ENCODE results near the gene LRRC46. TPM values are rescaled to one million over a fixed set of nuclear protein-coding genes. Genes with fewer than 3 reads are reported as not detected.
A peak's percentile ranks its signal among the peaks of the same experiment; 100 is the strongest.

The LRRC46 gene
- polyA plus RNA-seq, 3 donors from 2014 or later = 0.66 to 0.82 TPM; not detected in 1

- no peak for DNase-seq
- H3K27me3 Mint-ChIP-seq (ENCODE audit: low read depth in 3 of 3) = peaks cover 0 to 5% (median 3%) of the 10 kb centered on the region in 3 donors
- H3K9me3 Mint-ChIP-seq = no peaks in the 10 kb centered on the region
- peaks cover 25 to 28% of the 10 kb centered on the region in 2 donors for H3K4me1 Mint-ChIP-seq
- no peak overlapping the region for H3K27ac Mint-ChIP-seq
- no peak overlapping the region for H3K4me3 Mint-ChIP-seq
- H3K36me3 Mint-ChIP-seq = peaks cover 17 to 49% (median 27%) of the 10 kb centered on the region in 3 donors
Observed at GRCh38 chr17:47813512-47814031, 17.9 kb upstream of the LRRC46 start.

DNA sequence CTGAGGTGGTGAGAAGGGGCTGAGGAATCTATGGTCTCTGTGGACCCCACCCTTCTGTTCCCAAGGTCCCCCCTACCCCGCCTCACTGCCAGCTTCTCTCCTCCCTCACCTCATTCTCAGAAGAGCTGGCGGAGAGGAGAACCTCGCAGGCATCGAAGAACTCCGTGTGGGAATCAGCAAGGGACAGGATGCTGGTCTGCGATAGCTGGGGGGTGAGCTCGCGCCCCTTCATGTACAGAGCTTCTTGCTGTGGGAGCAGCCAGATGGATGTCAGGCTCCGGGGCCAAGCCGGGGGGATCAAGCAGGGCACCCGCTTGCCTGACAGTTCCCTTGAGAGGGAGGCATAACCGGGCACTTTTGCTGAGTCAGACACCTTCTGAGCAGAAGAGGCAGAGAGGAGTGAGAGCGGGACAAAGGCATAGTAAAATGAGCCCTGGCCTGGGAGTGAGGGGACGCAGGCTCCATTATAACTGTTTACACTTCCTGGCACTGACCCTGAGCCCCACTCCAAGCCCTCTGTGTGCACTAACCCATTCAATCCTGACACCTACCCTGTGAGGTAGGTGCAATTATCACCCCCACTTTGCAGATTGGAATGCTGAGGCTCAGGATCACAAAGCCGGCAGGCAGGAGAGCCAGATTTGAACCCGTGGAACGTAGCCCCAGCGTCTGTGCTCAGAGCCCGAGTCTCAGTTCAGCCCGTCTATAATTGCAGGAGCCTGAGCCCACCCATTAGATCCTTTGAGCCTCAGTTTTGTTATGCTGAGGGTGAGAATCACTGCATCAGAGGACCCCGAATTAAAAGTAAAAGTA is 16.2 kb upstream of the LRRC46 start:
- Mint-ChIP-seq H3K4me1 (peaks cover 24 to 28% of the 10 kb centered on the region in 2 donors), H3K4me3 (no peak overlapping the region), H3K27ac (peak overlapping the region in 2 of 6 donors; percentile 33 to 46), H3K9me3 (no peaks in the 10 kb centered on the region), H3K27me3 (ENCODE audit: low read depth in 3 of 3) (peaks cover 0 to 6% (median 0%) of the 10 kb centered on the region in 3 donors), H3K36me3 (peaks cover 11 to 44% (median 18%) of the 10 kb centered on the region in 3 donors)
- no peak for DNase-seq

GRCh38 chr17:47816111-47816735 is 15.2 kb upstream of the LRRC46 start:
- peak overlapping the region in 1 of 6 donors; percentile 30 for H3K27ac Mint-ChIP-seq
- no peak for DNase-seq
- peaks cover 25 to 29% of the 10 kb centered on the region in 2 donors for H3K4me1 Mint-ChIP-seq
- H3K9me3 Mint-ChIP-seq = no peaks in the 10 kb centered on the region
- H3K27me3 Mint-ChIP-seq (ENCODE audit: low read depth in 3 of 3) = peaks cover 0 to 3% (median 0%) of the 10 kb centered on the region in 3 donors
- peaks cover 11 to 40% (median 16%) of the 10 kb centered on the region in 3 donors for H3K36me3 Mint-ChIP-seq
- H3K4me3 Mint-ChIP-seq = no peak overlapping the region

DNA sequence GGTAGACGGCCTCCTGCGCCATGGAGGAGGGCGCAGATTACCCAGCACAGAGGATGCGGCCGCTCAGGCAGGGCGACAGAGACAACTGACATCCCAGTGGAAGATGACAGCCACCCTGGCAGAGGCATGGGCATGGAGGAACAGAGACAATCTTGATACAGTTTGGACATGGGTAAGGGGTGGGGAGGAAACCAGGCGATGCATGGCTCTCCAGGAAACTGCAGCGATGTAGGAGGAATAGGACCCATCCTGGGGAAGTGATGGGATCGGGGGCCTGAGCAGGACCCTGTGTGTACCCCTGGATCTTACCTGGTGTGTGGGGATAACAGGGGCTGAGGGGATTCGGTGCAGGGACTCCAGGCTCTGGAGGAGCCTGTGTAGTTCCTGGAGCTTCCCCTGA is 14.5 kb upstream of the LRRC46 start:
- Mint-ChIP-seq H3K27ac (peak overlapping the region in 1 of 6 donors; percentile 54), H3K36me3 (peaks cover 10 to 33% (median 11%) of the 10 kb centered on the region in 3 donors), H3K27me3 (ENCODE audit: low read depth in 3 of 3) (peaks cover 0 to 4% (median 3%) of the 10 kb centered on the region in 3 donors), H3K4me1 (peaks cover 25 to 32% of the 10 kb centered on the region in 2 donors), H3K4me3 (no peak overlapping the region), H3K9me3 (no peaks in the 10 kb centered on the region)
- no peak for DNase-seq

GRCh38 chr17:47818002-47818695 is 13.3 kb upstream of the LRRC46 start:
- H3K4me1 Mint-ChIP-seq = peaks cover 25 to 35% of the 10 kb centered on the region in 2 donors
- H3K36me3 Mint-ChIP-seq = peaks cover under 1 to 26% (median 6%) of the 10 kb centered on the region in 3 donors

GRCh38 chr17:47819475-47819874 is 12.0 kb upstream of the LRRC46 start:
- Mint-ChIP-seq H3K27ac (peak overlapping the region in 3 of 6 donors; percentile 20 to 50 (median 45)), H3K36me3 (peaks cover 5 to 36% (median 10%) of the 10 kb centered on the region in 3 donors), H3K9me3 (no peaks in the 10 kb centered on the region), H3K4me3 (peak overlapping the region in 2 of 5 donors; percentile 49 to 58), H3K27me3 (ENCODE audit: low read depth in 3 of 3) (peaks cover 2 to 4% (median 4%) of the 10 kb centered on the region in 3 donors), H3K4me1 (peaks cover 25 to 36% of the 10 kb centered on the region in 2 donors)
- no peak for DNase-seq

More at GRCh38 chr17:47818002-47818695, 13.3 kb upstream of the LRRC46 start:
- no peak for DNase-seq
- Mint-ChIP-seq H3K4me3 (no peak overlapping the region), H3K9me3 (no peaks in the 10 kb centered on the region), H3K27me3 (ENCODE audit: low read depth in 3 of 3) (peaks cover under 1 to 4% (median 3%) of the 10 kb centered on the region in 3 donors), H3K27ac (peak overlapping the region in 2 of 6 donors; percentile 20 to 46)

DNA sequence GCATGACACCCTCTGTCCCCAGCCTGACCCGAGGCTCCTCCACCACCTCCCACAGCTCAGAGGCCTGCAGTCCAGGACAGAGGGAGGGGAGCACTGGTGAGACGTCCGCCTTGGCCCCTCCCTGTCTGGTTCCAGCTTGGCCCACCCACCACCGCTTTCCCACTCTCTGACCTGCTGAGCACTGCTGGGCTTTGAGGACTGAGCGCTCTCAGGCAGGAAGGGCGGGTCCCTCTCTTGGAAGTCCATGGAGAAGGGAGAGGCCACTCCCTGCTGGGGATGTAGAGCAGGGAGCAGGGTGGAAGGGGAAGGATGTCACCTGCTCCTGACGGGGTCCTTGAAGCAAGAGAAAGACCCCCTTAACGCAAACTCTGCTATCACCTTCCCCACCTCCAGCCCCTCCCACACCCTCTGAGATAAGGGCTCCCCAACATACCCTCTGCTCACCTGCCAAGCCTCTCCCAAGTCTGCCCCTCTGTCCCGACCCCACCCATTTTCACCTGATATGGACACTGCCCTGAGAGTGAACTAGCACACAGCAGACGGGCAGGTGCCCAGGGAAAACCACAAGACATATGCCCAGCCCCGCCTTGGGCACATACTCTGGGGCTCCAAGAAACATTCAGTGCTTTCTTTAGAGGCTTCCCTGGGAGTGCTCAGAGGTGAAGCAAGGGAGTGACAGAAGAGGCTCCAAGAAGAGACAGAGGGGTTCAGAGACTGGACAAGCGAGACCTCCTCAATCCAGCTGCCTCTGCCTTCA is 11.3 kb upstream of the LRRC46 start:
- DNase-seq = no peak
- peak overlapping the region; percentile 95 to 99 (median 97) for H3K4me3 Mint-ChIP-seq
- H3K36me3 Mint-ChIP-seq = peaks cover 8 to 37% (median 13%) of the 10 kb centered on the region in 3 donors
- H3K9me3 Mint-ChIP-seq = no peaks in the 10 kb centered on the region
- peak overlapping the region; percentile 94 to 97 (median 96) for H3K27ac Mint-ChIP-seq
- peaks cover 2 to 4% (median 4%) of the 10 kb centered on the region in 3 donors for H3K27me3 Mint-ChIP-seq (ENCODE audit: low read depth in 3 of 3)
- H3K4me1 Mint-ChIP-seq = peaks cover 25 to 36% of the 10 kb centered on the region in 2 donors

- H3K4me3 Mint-ChIP-seq = peak overlapping the region; percentile 95 to 99 (median 97)
- no peak for DNase-seq
- peak overlapping the region; percentile 94 to 97 (median 96) for H3K27ac Mint-ChIP-seq
- peaks cover 2 to 8% (median 4%) of the 10 kb centered on the region in 3 donors for H3K27me3 Mint-ChIP-seq (ENCODE audit: low read depth in 3 of 3)
- H3K9me3 Mint-ChIP-seq = no peaks in the 10 kb centered on the region
- H3K4me1 Mint-ChIP-seq = peaks cover 25 to 36% of the 10 kb centered on the region in 2 donors
- H3K36me3 Mint-ChIP-seq = peaks cover 12 to 38% (median 17%) of the 10 kb centered on the region in 3 donors
Observed at GRCh38 chr17:47821031-47821423, 10.4 kb upstream of the LRRC46 start.

DNA sequence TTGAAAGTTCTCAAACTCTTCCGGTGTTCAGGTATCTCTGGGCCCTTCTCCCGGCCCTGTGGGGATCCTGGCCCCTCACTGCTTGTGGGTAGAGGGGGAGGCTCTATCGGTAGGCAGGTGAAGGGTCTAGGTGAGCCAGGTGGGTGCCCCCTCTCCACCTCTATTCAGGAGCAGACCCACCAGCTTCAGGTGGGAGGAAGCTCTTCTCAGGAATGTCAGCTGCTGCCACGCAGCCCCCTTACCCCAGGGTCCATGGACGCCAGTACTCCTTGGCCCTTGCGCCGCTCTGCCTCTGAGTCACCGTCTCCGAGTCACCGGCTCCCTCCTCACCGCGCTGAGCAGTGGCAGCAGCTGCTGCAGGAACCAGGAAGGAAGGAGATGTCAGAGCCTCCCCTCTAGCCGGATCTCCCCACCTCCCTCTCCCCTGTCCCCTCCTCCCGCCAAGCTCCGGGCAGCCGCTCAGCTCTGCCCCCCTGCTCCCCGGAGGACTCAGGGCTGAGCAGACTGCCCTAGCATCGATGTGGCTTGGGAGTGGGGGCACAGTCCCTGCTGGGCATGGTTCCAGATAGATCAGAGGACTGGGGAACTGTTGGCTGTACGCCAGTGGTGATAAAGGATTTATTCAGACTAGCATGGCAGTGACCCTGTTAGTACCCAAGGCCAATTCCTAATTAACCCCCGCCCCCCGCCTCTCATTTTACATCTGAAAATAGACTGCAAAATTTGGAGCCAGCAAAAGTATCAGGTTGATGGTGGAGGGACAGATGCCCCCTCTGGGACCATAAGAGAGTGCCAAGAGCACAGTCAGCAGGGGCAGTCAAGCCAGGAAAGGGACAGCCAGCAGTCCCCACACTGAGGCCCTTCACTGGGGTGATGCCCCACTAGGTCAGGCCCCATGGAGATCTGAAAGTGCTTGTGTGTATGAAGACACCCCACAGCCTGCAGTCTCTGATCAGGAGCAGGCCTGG is 9.8 kb upstream of the LRRC46 start, which contains the start of gene OSBPL7:
Gene OSBPL7, minus strand, starts transcription at position 371 of the 968 bp plus-strand sequence. CDS start 1,516 bp downstream, outside the sequence.
- peak within 1 kb of the TSS; percentile 95 to 99 (median 97) for H3K4me3 Mint-ChIP-seq
- H3K27ac Mint-ChIP-seq = peak within 1 kb of the TSS; percentile 94 to 97 (median 96)
- H3K27me3 Mint-ChIP-seq (ENCODE audit: low read depth in 3 of 3) = peaks cover 2 to 8% (median 4%) of the 10 kb centered on the region in 3 donors
- peaks cover 25 to 41% of the 10 kb centered on the region in 2 donors for H3K4me1 Mint-ChIP-seq
- no peaks in the 10 kb centered on the region for H3K9me3 Mint-ChIP-seq
- H3K36me3 Mint-ChIP-seq = peaks cover 18 to 44% (median 24%) of the 10 kb centered on the region in 3 donors
- DNase-seq = peak; percentile 81 to 86 (median 82)

- Mint-ChIP-seq H3K36me3 (peaks cover 18 to 43% (median 24%) of the 10 kb centered on the region in 3 donors), H3K9me3 (no peaks in the 10 kb centered on the region), H3K27me3 (ENCODE audit: low read depth in 3 of 3) (peaks cover 2 to 8% (median 4%) of the 10 kb centered on the region in 3 donors), H3K4me3 (peak overlapping the region in 4 of 5 donors; percentile 44 to 99 (median 96)), H3K27ac (peak overlapping the region; percentile 94 to 97 (median 96)), H3K4me1 (peaks cover 25 to 41% of the 10 kb centered on the region in 2 donors)
- DNase-seq = no peak
Observed at GRCh38 chr17:47822785-47823184, 8.7 kb upstream of the LRRC46 start.

GRCh38 chr17:47823519-47823918 is 8.0 kb upstream of the LRRC46 start:
- peaks cover 30 to 48% of the 10 kb centered on the region in 2 donors for H3K4me1 Mint-ChIP-seq
- peak overlapping the region in 3 of 6 donors; percentile 43 to 81 (median 43) for H3K27ac Mint-ChIP-seq
- H3K9me3 Mint-ChIP-seq = no peaks in the 10 kb centered on the region
- DNase-seq = no peak
- H3K36me3 Mint-ChIP-seq = peaks cover 18 to 43% (median 22%) of the 10 kb centered on the region in 3 donors
- no peak overlapping the region for H3K4me3 Mint-ChIP-seq
- peaks cover 2 to 8% (median 4%) of the 10 kb centered on the region in 3 donors for H3K27me3 Mint-ChIP-seq (ENCODE audit: low read depth in 3 of 3)

Data from immature natural killer cell (primary cell).